ENCODE results near the gene RBM47.
"Not testable (repeated sequence)": the region's sequence is repeated elsewhere in the genome, so short reads cannot be mapped to it uniquely, and the experiment has no call there.

Gene RBM47

DNA sequence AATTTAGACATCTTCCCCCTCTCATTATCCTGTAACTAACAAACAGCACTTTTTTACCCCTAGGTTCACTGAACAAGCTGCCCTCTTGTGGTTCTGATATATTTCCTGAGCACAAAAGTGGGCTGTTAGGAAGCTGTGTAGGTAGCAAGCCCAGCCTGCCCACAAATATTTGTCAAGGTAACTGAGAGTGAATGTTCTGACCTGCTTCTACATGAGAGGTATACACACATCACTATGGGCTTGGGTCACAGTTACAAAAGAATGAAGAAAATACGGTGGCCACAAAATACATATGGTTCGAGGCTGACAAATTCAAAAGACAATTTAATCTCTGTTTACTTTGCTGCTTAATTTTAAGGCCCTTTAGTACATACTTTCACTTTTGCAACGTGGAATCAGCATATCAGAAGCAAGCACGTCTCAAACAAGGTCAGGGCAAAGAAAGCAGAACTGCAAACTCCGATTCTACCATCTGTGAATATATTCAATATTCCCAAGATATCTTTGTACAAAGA is 78.7 kb downstream of the RBM47 start:
- DNase-seq (ENCODE audit: low read depth): peak; percentile 71
- peak; percentile 36 for TF ChIP-seq CTCF (IDR thresholded peaks at IDR 0.05; ENCODE audit: low read depth, low read length, missing control alignments)
- peak overlapping the region; percentile 30 for H3K4me3 ChIP-seq (ENCODE audit: low read depth, low read length)

- H3K4me3 ChIP-seq (ENCODE audit: low read depth, low read length): no peak overlapping the region
- no peak for DNase-seq (ENCODE audit: low read depth)
- TF ChIP-seq CTCF (IDR thresholded peaks at IDR 0.05; ENCODE audit: low read depth, low read length, missing control alignments): no peak
These were observed 79.5 kb downstream of the RBM47 start for GRCh38 chr4:40550196-40550595.

- no peak for TF ChIP-seq CTCF (IDR thresholded peaks at IDR 0.05; ENCODE audit: low read depth, low read length, missing control alignments)
- H3K4me3 ChIP-seq (ENCODE audit: low read depth, low read length): no peak overlapping the region
- no peak for DNase-seq (ENCODE audit: low read depth)
These were observed 81.4 kb downstream of the RBM47 start for GRCh38 chr4:40548256-40548655.

GRCh38 chr4:40547789-40548132 is 81.9 kb downstream of the RBM47 start:
- no peak for DNase-seq (ENCODE audit: low read depth)
- no peak overlapping the region for H3K4me3 ChIP-seq (ENCODE audit: low read depth, low read length)
- TF ChIP-seq CTCF (IDR thresholded peaks at IDR 0.05; ENCODE audit: low read depth, low read length, missing control alignments): no peak

- H3K4me3 ChIP-seq (ENCODE audit: low read depth, low read length): no peak overlapping the region
- DNase-seq (ENCODE audit: low read depth): no peak
- no peak for TF ChIP-seq CTCF (IDR thresholded peaks at IDR 0.05; ENCODE audit: low read depth, low read length, missing control alignments)
These were observed 82.5 kb downstream of the RBM47 start for GRCh38 chr4:40546969-40547788.

DNA sequence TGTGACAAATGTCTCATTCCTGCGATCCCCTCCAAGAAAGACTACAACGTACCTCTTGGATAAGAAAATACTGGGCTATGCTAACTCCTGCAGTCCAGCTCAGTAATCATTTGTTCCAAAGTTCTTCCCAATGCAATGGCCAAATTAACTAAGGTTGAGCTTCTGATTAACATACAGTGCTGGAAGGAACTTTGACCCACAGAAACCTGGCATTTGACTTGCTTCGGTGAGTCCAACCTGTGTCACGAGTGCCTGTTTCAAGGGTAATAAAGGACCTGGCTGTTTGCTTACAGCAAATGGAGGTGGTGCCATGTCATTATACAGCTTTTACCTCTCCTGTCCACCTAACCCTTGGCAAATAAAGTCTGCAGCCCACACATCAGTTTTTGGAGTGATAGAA is 83.2 kb downstream of the RBM47 start:
- TF ChIP-seq CTCF (IDR thresholded peaks at IDR 0.05; ENCODE audit: low read depth, low read length, missing control alignments): no peak
- DNase-seq (ENCODE audit: low read depth): no peak
- H3K4me3 ChIP-seq (ENCODE audit: low read depth, low read length): no peak overlapping the region

DNA sequence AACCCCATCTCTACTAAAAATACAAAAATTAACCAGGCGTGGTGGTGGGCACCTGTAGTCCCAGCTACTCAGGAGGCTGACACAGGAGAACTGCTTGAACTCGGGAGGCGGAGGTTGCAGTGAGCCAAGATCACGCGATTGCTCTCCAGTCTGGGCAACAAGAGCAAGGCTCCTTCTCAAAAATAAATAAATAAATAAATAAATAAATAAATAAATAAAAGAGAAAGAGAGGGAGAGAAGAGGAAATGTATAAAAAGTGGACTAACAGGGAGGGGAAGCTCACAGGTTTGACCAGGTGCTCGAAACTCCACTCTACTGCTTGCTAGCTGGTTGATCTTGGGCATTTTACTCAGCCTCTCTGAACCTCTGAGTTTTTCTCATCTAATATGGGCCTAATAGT is 84.2 kb downstream of the RBM47 start:
- not testable (repeated sequence) for H3K4me3 ChIP-seq (ENCODE audit: low read depth, low read length); DNase-seq (ENCODE audit: low read depth)

Measured in GM12864 (cell line).